Measurements from ENCODE around the gene CRADD.

CRADD gene

GRCh38 chr12:93773122-93773871 lies 96.1 kb downstream of the CRADD start:
- no peak overlapping the region for H3K9ac ChIP-seq (ENCODE audit: low read depth, low read length)
- no peak for TF ChIP-seq EZH2 (IDR thresholded peaks at IDR 0.05; ENCODE audit: borderline replicate concordance, low read depth, low read length, severe bottlenecking)
- no peak for TF ChIP-seq CTCF (IDR thresholded peaks at IDR 0.05; ENCODE audit: borderline replicate concordance, extremely low read depth, low read length, poor library complexity, severe bottlenecking)
- no peaks in the 10 kb centered on the region for H4K20me1 ChIP-seq (ENCODE audit: insufficient read depth, low read length)
- peak overlapping the region in 1 of 2 experiments; percentile 3; a peak in 1 of 4 replicates for H3K4me3 ChIP-seq (ENCODE audit: low read depth in 1 of 2, low read length in 2 of 2)
- DNase-seq: peak; percentile 69
- no peaks in the 10 kb centered on the region for H3K27me3 ChIP-seq (ENCODE audit: insufficient read depth, low read length, poor library complexity)
- peak; percentile 79 for ATAC-seq (ENCODE audit: insufficient read depth, low read depth)
- peaks cover 5% of the 10 kb centered on the region for H3K9me3 ChIP-seq (ENCODE audit: insufficient read depth, low read length, severe bottlenecking)
- H2AFZ ChIP-seq (ENCODE audit: low read depth, low read length): no peak overlapping the region
- peaks cover 48% of the 10 kb centered on the region for H3K4me1 ChIP-seq (ENCODE audit: insufficient read depth, low read length)
- peak overlapping the region; percentile 50; the same call in 1 of the 2 replicates for H3K27ac ChIP-seq (ENCODE audit: low read length)
- peaks cover 19% of the 10 kb centered on the region for H3K79me2 ChIP-seq (ENCODE audit: insufficient read depth, low read length)
- H3K36me3 ChIP-seq (ENCODE audit: insufficient read depth, low read length): peaks cover 4% of the 10 kb centered on the region; the same call in 1 of the 2 replicates
- no peak overlapping the region for H3K4me2 ChIP-seq (ENCODE audit: insufficient read depth, low read length)

GRCh38 chr12:93776581-93777018 lies 99.4 kb downstream of the CRADD start:
- no peak overlapping the region for H3K27ac ChIP-seq (ENCODE audit: low read length)
- no peak overlapping the region for H3K4me2 ChIP-seq (ENCODE audit: insufficient read depth, low read length)
- peaks cover 4% of the 10 kb centered on the region; the same call in 1 of the 2 replicates for H3K36me3 ChIP-seq (ENCODE audit: insufficient read depth, low read length)
- H3K4me1 ChIP-seq (ENCODE audit: insufficient read depth, low read length): peaks cover 49% of the 10 kb centered on the region
- peaks cover 5% of the 10 kb centered on the region for H3K9me3 ChIP-seq (ENCODE audit: insufficient read depth, low read length, severe bottlenecking)
- H3K27me3 ChIP-seq (ENCODE audit: insufficient read depth, low read length, poor library complexity): no peaks in the 10 kb centered on the region
- no peak overlapping the region for H2AFZ ChIP-seq (ENCODE audit: low read depth, low read length)
- H3K4me3 ChIP-seq (ENCODE audit: low read depth in 1 of 2, low read length in 2 of 2): no peak overlapping the region
- no peak for DNase-seq
- H4K20me1 ChIP-seq (ENCODE audit: insufficient read depth, low read length): no peaks in the 10 kb centered on the region
- no peak for ATAC-seq (ENCODE audit: insufficient read depth, low read depth)
- no peak overlapping the region for H3K9ac ChIP-seq (ENCODE audit: low read depth, low read length)
- H3K79me2 ChIP-seq (ENCODE audit: insufficient read depth, low read length): peaks cover 11% of the 10 kb centered on the region
- TF ChIP-seq EZH2 (IDR thresholded peaks at IDR 0.05; ENCODE audit: borderline replicate concordance, low read depth, low read length, severe bottlenecking): no peak
- TF ChIP-seq CTCF (IDR thresholded peaks at IDR 0.05; ENCODE audit: borderline replicate concordance, extremely low read depth, low read length, poor library complexity, severe bottlenecking): no peak

DNA sequence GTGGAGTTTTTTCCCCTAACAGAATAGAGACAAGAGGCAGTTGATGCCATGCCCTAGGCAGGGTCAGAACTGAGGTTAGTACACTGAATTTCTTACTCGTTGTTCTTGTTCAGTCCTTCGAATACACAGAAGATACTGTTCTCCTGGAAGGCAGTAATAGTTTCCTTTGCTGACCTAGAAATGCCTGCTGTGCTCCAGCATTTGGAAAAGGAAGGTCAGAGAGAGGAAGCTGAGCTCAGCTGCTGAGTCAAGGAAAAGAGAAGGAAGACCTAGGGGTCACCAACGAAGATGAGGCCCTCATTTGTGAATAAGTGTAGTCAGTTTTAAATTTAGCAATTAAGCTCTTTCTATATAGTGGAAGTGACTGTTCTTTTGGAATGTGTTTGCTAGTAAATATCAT lies 100.1 kb downstream of the CRADD start:
- Histone ChIP-seq H3K36me3 (ENCODE audit: insufficient read depth, low read length) (peaks cover 4% of the 10 kb centered on the region; the same call in 1 of the 2 replicates), H3K9ac (ENCODE audit: low read depth, low read length) (no peak overlapping the region), H2AFZ (ENCODE audit: low read depth, low read length) (no peak overlapping the region), H3K9me3 (ENCODE audit: insufficient read depth, low read length, severe bottlenecking) (peaks cover 5% of the 10 kb centered on the region), H3K4me3 (ENCODE audit: low read depth in 1 of 2, low read length in 2 of 2) (no peak overlapping the region), H3K27ac (ENCODE audit: low read length) (peak overlapping the region; percentile 28; the same call in 1 of the 2 replicates), H3K27me3 (ENCODE audit: insufficient read depth, low read length, poor library complexity) (no peaks in the 10 kb centered on the region), H3K79me2 (ENCODE audit: insufficient read depth, low read length) (peaks cover 11% of the 10 kb centered on the region), H3K4me1 (ENCODE audit: insufficient read depth, low read length) (peaks cover 43% of the 10 kb centered on the region), H3K4me2 (ENCODE audit: insufficient read depth, low read length) (no peak overlapping the region), H4K20me1 (ENCODE audit: insufficient read depth, low read length) (no peaks in the 10 kb centered on the region)
- no peak for ATAC-seq (ENCODE audit: insufficient read depth, low read depth)
- no peak for DNase-seq
- no peak for TF ChIP-seq CTCF (IDR thresholded peaks at IDR 0.05; ENCODE audit: borderline replicate concordance, extremely low read depth, low read length, poor library complexity, severe bottlenecking)
- TF ChIP-seq EZH2 (IDR thresholded peaks at IDR 0.05; ENCODE audit: borderline replicate concordance, low read depth, low read length, severe bottlenecking): no peak

Data from DND-41 (cell line).